ENCODE measurements around the gene TPSB2. TPM values are rescaled to one million over a fixed set of nuclear protein-coding genes. Genes with fewer than 3 reads are reported as not detected.
"Not testable (repeated sequence)": the region's sequence is repeated elsewhere in the genome, so short reads cannot be mapped to it uniquely, and the experiment has no call there.

Gene TPSB2
- total RNA-seq = 3.6 TPM
- long read RNA-seq, partial matches to known transcripts = 2 of 3 reads
- long read RNA-seq, other reads (novel, unspliced or antisense) = 0 of 3 reads

DNA sequence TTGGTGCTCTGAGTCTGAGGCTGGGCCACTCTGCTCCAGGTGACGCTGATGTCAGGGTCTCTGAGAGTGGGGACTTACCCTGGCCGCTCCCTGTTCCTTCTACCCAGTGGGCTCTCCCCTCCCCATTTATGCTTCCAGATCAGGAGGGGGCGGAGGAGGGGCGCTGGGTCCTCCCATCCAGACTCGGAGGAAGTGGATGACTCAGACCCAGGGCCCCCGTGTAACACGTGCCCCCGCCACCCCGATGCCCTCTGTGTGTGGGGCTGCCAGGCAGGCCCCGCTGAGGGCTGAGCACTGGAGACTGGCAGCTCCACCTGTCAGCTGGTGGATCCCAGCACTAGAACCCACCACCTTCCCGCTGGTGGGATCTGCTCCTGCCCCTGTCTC is at the start of gene TPSB2:
Gene TPSB2, minus strand, starts transcription at position 101 of the 387 bp plus-strand sequence. CDS start 233 bp downstream, outside the sequence.
- H3K4me3 ChIP-seq; H3K27ac ChIP-seq (replicated peaks); H3K27me3 ChIP-seq (ENCODE audit: low read depth); H3K9me3 ChIP-seq (replicated peaks); H3K4me1 ChIP-seq; intact Hi-C loops (cut with micrococcal nuclease); DNase-seq; H3K36me3 ChIP-seq: not testable (repeated sequence)

DNA sequence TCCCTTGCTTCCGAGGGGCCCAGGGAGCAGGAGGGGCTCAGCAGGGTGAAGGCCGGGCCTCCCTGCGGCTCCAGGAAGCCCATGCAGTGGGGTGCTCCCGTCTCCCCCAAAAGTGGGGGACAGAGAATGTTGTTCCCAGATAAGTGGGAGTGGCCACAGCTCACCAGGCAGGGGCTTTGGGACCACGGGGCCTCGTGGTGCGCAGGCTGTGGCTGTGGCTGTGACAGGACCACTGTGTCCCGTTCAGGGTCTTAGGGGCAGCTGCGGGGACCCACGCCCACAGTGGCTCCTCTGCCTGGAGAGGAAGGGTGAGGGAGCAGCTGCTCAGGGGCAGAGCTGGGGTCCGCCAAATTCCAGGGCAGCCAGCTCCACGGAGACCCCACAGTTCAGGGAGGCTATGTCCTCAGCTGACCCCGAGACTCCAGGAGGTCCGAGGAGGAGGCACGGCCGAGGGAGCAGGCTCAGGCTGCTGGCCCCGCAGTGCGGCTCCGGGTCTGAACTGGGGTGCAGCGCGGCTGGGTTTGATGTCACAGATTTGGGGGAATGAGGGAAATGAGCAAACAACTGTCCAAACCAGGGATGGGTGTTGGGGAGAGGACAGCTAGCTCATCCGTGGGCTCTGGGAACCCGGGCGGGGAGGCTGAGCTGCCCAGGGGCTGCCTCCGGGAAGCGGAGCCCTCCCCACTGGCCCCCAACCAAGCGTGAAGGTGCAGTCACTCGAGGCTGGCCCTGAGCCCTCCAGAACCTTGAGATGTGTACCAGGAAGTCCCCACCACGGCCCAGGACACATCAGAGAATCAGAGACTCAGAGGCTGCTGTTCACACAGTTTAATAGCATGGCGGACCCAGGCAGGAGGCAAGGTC is 49.3 kb upstream of the TPSB2 start:
- no peak for DNase-seq
- no peak overlapping the region for H3K27ac ChIP-seq (replicated peaks)
- peaks cover 74% of the 10 kb centered on the region for H3K27me3 ChIP-seq (ENCODE audit: low read depth)
- no peaks in the 10 kb centered on the region for H3K9me3 ChIP-seq (replicated peaks)
- intact Hi-C loops (cut with micrococcal nuclease) = no loop called here
- no peak overlapping the region for H3K4me3 ChIP-seq
- no peaks in the 10 kb centered on the region for H3K36me3 ChIP-seq
- no peaks in the 10 kb centered on the region for H3K4me1 ChIP-seq
- TF ChIP-seq, protein P1, sequence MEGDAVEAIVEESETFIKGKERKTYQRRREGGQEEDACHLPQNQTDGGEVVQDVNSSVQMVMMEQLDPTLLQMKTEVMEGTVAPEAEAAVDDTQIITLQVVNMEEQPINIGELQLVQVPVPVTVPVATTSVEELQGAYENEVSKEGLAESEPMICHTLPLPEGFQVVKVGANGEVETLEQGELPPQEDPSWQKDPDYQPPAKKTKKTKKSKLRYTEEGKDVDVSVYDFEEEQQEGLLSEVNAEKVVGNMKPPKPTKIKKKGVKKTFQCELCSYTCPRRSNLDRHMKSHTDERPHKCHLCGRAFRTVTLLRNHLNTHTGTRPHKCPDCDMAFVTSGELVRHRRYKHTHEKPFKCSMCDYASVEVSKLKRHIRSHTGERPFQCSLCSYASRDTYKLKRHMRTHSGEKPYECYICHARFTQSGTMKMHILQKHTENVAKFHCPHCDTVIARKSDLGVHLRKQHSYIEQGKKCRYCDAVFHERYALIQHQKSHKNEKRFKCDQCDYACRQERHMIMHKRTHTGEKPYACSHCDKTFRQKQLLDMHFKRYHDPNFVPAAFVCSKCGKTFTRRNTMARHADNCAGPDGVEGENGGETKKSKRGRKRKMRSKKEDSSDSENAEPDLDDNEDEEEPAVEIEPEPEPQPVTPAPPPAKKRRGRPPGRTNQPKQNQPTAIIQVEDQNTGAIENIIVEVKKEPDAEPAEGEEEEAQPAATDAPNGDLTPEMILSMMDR (IDR thresholded peaks at IDR 0.05; ENCODE audit: borderline replicate concordance) = no peak

DNA sequence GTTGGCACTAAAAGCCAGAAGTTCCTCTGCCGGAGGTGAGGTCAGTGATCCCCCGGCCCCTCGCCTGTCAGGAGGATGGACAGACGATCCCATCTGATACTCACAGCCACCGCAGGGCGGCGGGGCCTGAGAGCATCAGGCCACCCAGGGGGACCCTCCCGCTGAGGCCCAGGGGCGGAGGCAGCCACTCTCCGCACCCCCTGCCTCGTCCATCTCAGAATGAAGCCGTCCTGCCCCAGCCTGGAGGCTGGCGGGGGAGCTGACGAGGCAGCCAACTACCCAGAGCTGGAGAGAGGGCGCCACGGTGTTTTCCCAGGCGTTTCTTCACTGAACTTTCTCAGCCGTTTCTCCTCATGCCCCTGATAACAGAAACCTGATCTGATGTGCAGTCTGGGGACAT is 48.5 kb upstream of the TPSB2 start:
- Histone ChIP-seq H3K4me3 (no peak overlapping the region), H3K4me1 (no peaks in the 10 kb centered on the region), H3K27me3 (ENCODE audit: low read depth) (peaks cover 65% of the 10 kb centered on the region), H3K36me3 (no peaks in the 10 kb centered on the region), H3K27ac (replicated peaks) (no peak overlapping the region), H3K9me3 (replicated peaks) (no peaks in the 10 kb centered on the region)
- intact Hi-C loops (cut with micrococcal nuclease) = no loop called here
- DNase-seq = no peak
- TF ChIP-seq, protein P1 (IDR thresholded peaks at IDR 0.05; ENCODE audit: borderline replicate concordance) = no peak

DNA sequence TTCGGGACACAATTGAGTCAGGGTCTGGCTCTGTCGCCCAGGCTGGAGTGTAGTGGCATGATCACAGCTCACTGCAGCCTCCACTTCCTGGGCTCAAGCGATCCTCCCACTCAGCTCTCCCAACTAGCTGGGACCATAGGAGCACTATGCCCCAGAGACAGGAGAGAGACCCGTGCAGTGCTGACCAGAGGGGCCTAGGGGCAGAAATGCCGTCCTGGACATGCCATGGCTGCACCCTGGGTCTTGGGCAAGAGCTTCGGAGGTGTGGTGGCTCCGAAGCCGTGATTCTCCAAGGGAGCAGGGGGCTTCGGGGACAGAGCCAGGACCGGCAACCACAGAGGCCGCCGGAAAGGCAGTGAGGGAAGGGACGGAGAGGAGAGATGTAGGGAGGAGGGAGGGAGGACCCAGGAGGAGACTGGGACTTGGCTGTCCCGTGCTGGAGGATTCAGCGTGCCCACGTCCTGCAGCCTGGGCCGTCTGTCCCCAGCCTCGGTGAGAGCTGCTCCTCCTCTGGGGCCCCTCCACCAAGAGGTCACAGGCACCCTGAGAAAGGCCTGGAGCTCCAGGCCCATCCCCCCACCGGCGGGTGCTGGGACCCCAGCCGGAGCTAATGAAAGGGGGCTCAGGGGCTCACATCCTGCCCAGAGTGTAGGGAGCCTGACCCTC is 47.8 kb upstream of the TPSB2 start:
- Histone ChIP-seq H3K36me3 (no peaks in the 10 kb centered on the region), H3K4me1 (no peaks in the 10 kb centered on the region), H3K4me3 (no peak overlapping the region), H3K27ac (replicated peaks) (no peak overlapping the region), H3K27me3 (ENCODE audit: low read depth) (peaks cover 58% of the 10 kb centered on the region), H3K9me3 (replicated peaks) (no peaks in the 10 kb centered on the region)
- TF ChIP-seq, protein P1 (IDR thresholded peaks at IDR 0.05; ENCODE audit: borderline replicate concordance) = no peak
- intact Hi-C loops (cut with micrococcal nuclease) = no loop called here
- DNase-seq = no peak

DNA sequence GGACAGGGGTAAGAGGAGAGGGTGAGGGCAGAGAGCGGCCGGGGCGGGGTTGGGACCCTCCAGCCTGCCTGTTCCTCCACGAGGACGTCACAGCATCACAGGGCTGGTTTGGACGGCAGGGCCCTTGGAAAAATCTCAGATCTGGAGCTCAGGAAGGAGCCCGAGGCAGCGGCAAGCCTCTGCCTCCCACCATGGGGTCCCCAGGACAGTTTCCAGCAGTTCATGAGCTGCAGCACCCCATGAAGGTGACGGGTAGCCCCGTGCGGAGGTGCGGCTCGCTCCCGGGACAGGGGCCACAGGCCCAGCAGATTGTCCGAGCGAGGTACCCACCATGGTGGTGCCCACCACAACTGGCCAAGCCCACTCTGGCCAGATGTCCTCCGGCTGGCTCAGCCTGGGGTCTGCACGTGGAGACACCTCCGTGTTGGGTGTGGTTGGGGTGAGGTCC is 47.2 kb upstream of the TPSB2 start:
- no peak overlapping the region for H3K4me3 ChIP-seq
- peaks cover under 1% of the 10 kb centered on the region for H3K4me1 ChIP-seq
- no peak overlapping the region for H3K27ac ChIP-seq (replicated peaks)
- intact Hi-C loops (cut with micrococcal nuclease) = no loop called here
- TF ChIP-seq, protein P1 (IDR thresholded peaks at IDR 0.05; ENCODE audit: borderline replicate concordance) = no peak
- no peaks in the 10 kb centered on the region for H3K9me3 ChIP-seq (replicated peaks)
- H3K27me3 ChIP-seq (ENCODE audit: low read depth) = peaks cover 59% of the 10 kb centered on the region
- no peak for DNase-seq
- H3K36me3 ChIP-seq = no peaks in the 10 kb centered on the region

DNA sequence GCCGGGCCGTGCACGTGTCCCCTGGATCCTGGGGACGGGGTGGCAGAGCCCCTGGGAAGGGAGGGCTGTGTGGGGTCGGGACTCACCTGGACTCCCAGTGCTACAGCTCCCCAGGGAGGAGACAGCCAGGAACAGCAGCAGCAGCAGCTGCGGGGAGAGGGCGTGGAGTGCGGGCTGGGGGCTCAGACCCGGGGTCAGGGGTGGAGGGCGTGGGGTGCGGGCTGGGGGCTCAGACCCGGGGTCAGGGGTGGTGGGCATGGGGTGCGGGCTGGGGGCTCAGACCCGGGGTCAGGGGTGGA is 46.5 kb upstream of the TPSB2 start:
- Histone ChIP-seq H3K36me3 (no peaks in the 10 kb centered on the region), H3K27me3 (ENCODE audit: low read depth) (peaks cover 59% of the 10 kb centered on the region), H3K4me1 (peaks cover 6% of the 10 kb centered on the region), H3K9me3 (replicated peaks) (no peaks in the 10 kb centered on the region), H3K4me3 (no peak overlapping the region), H3K27ac (replicated peaks) (no peak overlapping the region)
- no peak for DNase-seq
- TF ChIP-seq, protein P1 (IDR thresholded peaks at IDR 0.05; ENCODE audit: borderline replicate concordance) = no peak
- intact Hi-C loops (cut with micrococcal nuclease) = no loop called here
